ENCODE results near the gene FGFR2. TPM values are rescaled to one million over a fixed set of nuclear protein-coding genes. Genes with fewer than 3 reads are reported as not detected.

FGFR2 gene
- total and polyA plus RNA-seq, 12 donors: 0.09 to 0.81 (median 0.51) TPM

GRCh38 chr10:121640266-121640665, 42.0 kb upstream of the FGFR2 start:
- Histone ChIP-seq H3K9me3 (peaks cover 0 to 52% (median 8%) of the 10 kb centered on the region in 11 donors), H3K27me3 (peaks cover 0 to 14% (median 7%) of the 10 kb centered on the region in 7 donors), H3K4me1 (no peaks in the 10 kb centered on the region), H3K36me3 (no peaks in the 10 kb centered on the region), H3K4me3 (no peak overlapping the region), H3K27ac (no peak overlapping the region)
- WGBS, 2 donors: 66 to 69% methylated on average over 3 of the region's 3 CpGs
- no peak for ATAC-seq
- intact Hi-C loops (cut with DNase I): no loop called here
- no peak for TF ChIP-seq CTCF (IDR thresholded peaks at IDR 0.05)
- DNase-seq: no peak

GRCh38 chr10:121639416-121639815, 41.2 kb upstream of the FGFR2 start:
- DNase-seq: no peak
- H3K27me3 ChIP-seq: peaks cover 0 to 7% (median 2%) of the 10 kb centered on the region in 7 donors

GRCh38 chr10:121637437-121637836, 39.2 kb upstream of the FGFR2 start:
- intact Hi-C loops (cut with DNase I): no loop called here
- no peaks in the 10 kb centered on the region for H3K4me1 ChIP-seq
- DNase-seq: no peak

More at GRCh38 chr10:121639416-121639815, 41.2 kb upstream of the FGFR2 start:
- intact Hi-C loops (cut with DNase I): no loop called here
- Histone ChIP-seq H3K9me3 (peaks cover 0 to 52% (median 8%) of the 10 kb centered on the region in 11 donors), H3K27ac (no peak overlapping the region), H3K36me3 (no peaks in the 10 kb centered on the region), H3K4me1 (no peaks in the 10 kb centered on the region), H3K4me3 (no peak overlapping the region)
- TF ChIP-seq CTCF (IDR thresholded peaks at IDR 0.05): no peak
- ATAC-seq: no peak

GRCh38 chr10:121633056-121633455, 34.8 kb upstream of the FGFR2 start:
- H3K36me3 ChIP-seq: no peaks in the 10 kb centered on the region
- peaks cover 0 to 27% (median 7%) of the 10 kb centered on the region in 7 donors for H3K27me3 ChIP-seq
- H3K4me3 ChIP-seq: no peak overlapping the region
- H3K4me1 ChIP-seq: no peaks in the 10 kb centered on the region
- 76 to 77% methylated on average over 5 of the region's 5 CpGs for WGBS, 2 donors
- TF ChIP-seq CTCF (IDR thresholded peaks at IDR 0.05): no peak
- ATAC-seq (no peak), DNase-seq (no peak)
- peaks cover 0 to 15% (median 3%) of the 10 kb centered on the region in 11 donors for H3K9me3 ChIP-seq
- intact Hi-C loops (cut with DNase I): no loop called here
- H3K27ac ChIP-seq: no peak overlapping the region

More at GRCh38 chr10:121637437-121637836, 39.2 kb upstream of the FGFR2 start:
- H3K9me3 ChIP-seq: peaks cover 0 to 52% (median 8%) of the 10 kb centered on the region in 11 donors
- no peak for TF ChIP-seq CTCF (IDR thresholded peaks at IDR 0.05)
- no peak for ATAC-seq
- no peaks in the 10 kb centered on the region for H3K36me3 ChIP-seq
- WGBS, 2 donors: 97 to 100% methylated on average over 1 of the region's 1 CpG
- H3K27me3 ChIP-seq: peaks cover 0 to 13% (median 0%) of the 10 kb centered on the region in 7 donors
- no peak overlapping the region for H3K27ac ChIP-seq
- no peak overlapping the region for H3K4me3 ChIP-seq

Measured in heart right ventricle (tissue), 16 donors.